PC-9 (cell line): Measurements from ENCODE around the gene RPS21.

Source experiments
- EZH2 ChIP-seq: fragments of 200-600 bp; sonication (generic); IDR thresholded peaks from 2 replicates; pipeline ENCODE4 v1.8.0; 2017; ENCODE audit warnings: antibody characterized with exemption, low read depth
- TF ChIP-seq, protein P1 (sequence below): fragments of 200-600 bp; sonication (generic); conservative IDR thresholded peaks from 2 replicates; pipeline ENCODE4 v1.6.1; 2017; ENCODE audit warnings: mixed run types, antibody characterized with exemption, mild to moderate bottlenecking, moderate library complexity

DNA sequence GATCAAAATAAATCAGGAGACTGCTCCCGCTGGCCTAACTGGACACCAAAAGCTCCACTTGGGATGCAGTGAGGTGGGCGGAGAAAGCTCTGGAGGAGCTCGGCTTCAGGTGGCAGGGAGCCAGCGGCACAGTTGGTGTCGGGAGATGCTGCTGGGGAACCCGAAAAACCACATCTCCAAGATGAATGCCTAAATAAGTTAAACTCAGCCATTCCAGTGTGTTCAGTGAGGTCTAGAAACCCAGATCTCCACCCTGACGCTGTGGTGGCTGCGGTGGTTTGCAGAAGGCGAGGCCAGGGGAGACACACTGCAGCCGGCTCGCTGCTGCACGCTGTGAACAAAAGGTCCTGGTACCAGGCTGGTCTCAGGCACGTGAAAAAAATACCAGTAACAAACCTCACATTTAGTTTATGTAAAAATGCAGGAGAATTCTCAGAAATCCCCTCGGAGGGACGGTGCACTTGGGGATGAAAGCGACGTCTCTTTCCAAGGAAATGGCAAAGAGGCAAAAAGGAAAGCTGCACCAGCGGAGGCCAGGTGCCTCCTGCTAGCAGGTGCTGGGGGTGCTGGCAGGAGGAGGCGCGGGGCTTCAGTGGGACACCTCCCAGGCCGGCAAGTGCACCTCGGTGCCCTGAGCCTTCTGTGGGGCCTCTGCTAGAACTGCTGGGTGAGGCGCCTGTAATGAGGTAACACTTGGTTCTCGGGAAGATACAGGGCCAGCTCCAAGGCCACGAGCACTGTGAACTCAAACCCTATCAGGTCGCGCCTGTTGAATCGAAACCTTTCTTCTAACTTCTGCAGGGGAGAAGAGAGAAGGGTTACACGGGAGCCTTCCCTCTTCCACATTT is 3.6 kb downstream of the RPS21 start:
- TF ChIP-seq, protein P1, sequence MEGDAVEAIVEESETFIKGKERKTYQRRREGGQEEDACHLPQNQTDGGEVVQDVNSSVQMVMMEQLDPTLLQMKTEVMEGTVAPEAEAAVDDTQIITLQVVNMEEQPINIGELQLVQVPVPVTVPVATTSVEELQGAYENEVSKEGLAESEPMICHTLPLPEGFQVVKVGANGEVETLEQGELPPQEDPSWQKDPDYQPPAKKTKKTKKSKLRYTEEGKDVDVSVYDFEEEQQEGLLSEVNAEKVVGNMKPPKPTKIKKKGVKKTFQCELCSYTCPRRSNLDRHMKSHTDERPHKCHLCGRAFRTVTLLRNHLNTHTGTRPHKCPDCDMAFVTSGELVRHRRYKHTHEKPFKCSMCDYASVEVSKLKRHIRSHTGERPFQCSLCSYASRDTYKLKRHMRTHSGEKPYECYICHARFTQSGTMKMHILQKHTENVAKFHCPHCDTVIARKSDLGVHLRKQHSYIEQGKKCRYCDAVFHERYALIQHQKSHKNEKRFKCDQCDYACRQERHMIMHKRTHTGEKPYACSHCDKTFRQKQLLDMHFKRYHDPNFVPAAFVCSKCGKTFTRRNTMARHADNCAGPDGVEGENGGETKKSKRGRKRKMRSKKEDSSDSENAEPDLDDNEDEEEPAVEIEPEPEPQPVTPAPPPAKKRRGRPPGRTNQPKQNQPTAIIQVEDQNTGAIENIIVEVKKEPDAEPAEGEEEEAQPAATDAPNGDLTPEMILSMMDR, result no peak
- TF ChIP-seq EZH2, result no peak
